CD14-positive monocyte (primary cell): ENCODE data around the gene KRTAP9-8. TPM values are rescaled to one million over a fixed set of nuclear protein-coding genes. Genes with fewer than 3 reads are reported as not detected.
"Not testable (repeated sequence)": the region's sequence is repeated elsewhere in the genome, so short reads cannot be mapped to it uniquely, and the experiment has no call there.

Experiments used
- DNase-seq, 3 donors: peaks; one replicate each; pipeline ENCODE4 v3.0.0-alpha.2; 2011 to 2022
- H2AFZ ChIP-seq: 2 replicates; pipeline ENCODE4 v1.6.0; 2012; ENCODE audit warnings: mild to moderate bottlenecking, low read depth, low read length, inconsistent platforms; ENCODE audit not compliant: insufficient read depth, poor library complexity, severe bottlenecking
- H3K27ac ChIP-seq, 2 donors: 1 replicate in 1 of 2; 2 replicates in 1 of 2; pipeline ENCODE4 v1.5.1; 2012 to 2013; ENCODE audit warnings: low read length in 2 of 2, control low read depth in 1 of 2, inconsistent platforms in 1 of 2, low read depth in 1 of 2, mild to moderate bottlenecking in 1 of 2
- H3K27me3 ChIP-seq, 2 donors: one replicate each; pipeline versions ENCODE4 v1.6.0 to v1.6.1; 2011 to 2013; ENCODE audit warnings: low read length in 2 of 2; ENCODE audit not compliant: control insufficient read depth in 2 of 2, insufficient read depth in 2 of 2
- H3K36me3 ChIP-seq, 2 donors: replicated peaks in 1 of 2; 1 replicate in 1 of 2; 2 replicates in 1 of 2; pipeline versions ENCODE4 v1.5.1 to v1.6.1; 2012 to 2013; ENCODE audit warnings: low read length in 2 of 2, control low read depth in 1 of 2, inconsistent platforms in 1 of 2, mild to moderate bottlenecking in 1 of 2; ENCODE audit not compliant: insufficient read depth in 2 of 2, control insufficient read depth in 1 of 2
- H3K4me1 ChIP-seq, 2 donors: 1 replicate in 1 of 2; 2 replicates in 1 of 2; pipeline versions ENCODE4 v1.5.1 to v1.6.1; 2012 to 2013; ENCODE audit warnings: low read length in 2 of 2, control low read depth in 1 of 2, inconsistent platforms in 1 of 2, mild to moderate bottlenecking in 1 of 2, moderate library complexity in 1 of 2; ENCODE audit not compliant: insufficient read depth in 2 of 2, control insufficient read depth in 1 of 2
- H3K4me2 ChIP-seq: replicated peaks from 2 replicates; pipeline ENCODE3; 2012; ENCODE audit warnings: low read length, moderate library complexity, mild to moderate bottlenecking; ENCODE audit not compliant: poor library complexity, severe bottlenecking; ENCODE audit errors: extremely low read depth
- H3K4me3 ChIP-seq, 3 experiments: fragments of 200-600 bp in 1 of 3; sonication (generic) in 1 of 3; replicated peaks in 1 of 3; 1 replicate in 2 of 3; 2 replicates in 1 of 3; pipeline ENCODE4 v1.5.1; 2011 to 2013; ENCODE audit warnings: low read length in 3 of 3, mild to moderate bottlenecking in 3 of 3, control low read depth in 2 of 3, low read depth in 2 of 3, inconsistent platforms in 1 of 3, moderate library complexity in 1 of 3
- H3K79me2 ChIP-seq: 2 replicates; pipeline ENCODE4 v1.6.0; 2012; ENCODE audit warnings: mild to moderate bottlenecking, control low read depth, inconsistent platforms, low read length, moderate library complexity; ENCODE audit not compliant: insufficient read depth
- H3K9ac ChIP-seq: 2 replicates; pipeline ENCODE4 v1.6.0; 2017; ENCODE audit warnings: low read length, mild to moderate bottlenecking; ENCODE audit not compliant: insufficient read depth, poor library complexity, severe bottlenecking
- H3K9me3 ChIP-seq, 2 donors: replicated peaks in 1 of 2; 1 replicate in 1 of 2; 2 replicates in 1 of 2; pipeline versions ENCODE4 v1.5.1 to v1.6.1; 2012 to 2013; ENCODE audit warnings: low read length in 2 of 2, control low read depth in 1 of 2; ENCODE audit not compliant: control insufficient read depth in 1 of 2, insufficient read depth in 1 of 2
- H4K20me1 ChIP-seq: 2 replicates; pipeline ENCODE4 v1.6.0; 2012; ENCODE audit warnings: mild to moderate bottlenecking, low read length, control low read depth, moderate library complexity; ENCODE audit not compliant: insufficient read depth
- H3K27ac Mint-ChIP-seq, 7 donors: one replicate each; pipeline ENCODE4 v1.8.0; 2020; ENCODE audit warnings: mild to moderate bottlenecking in 7 of 7, mixed read lengths in 7 of 7, moderate library complexity in 6 of 7, inconsistent platforms in 2 of 7
- H3K27me3 Mint-ChIP-seq, 3 donors: one replicate each; pipeline ENCODE4 v1.8.0; 2021 to 2022; ENCODE audit warnings: low read depth in 3 of 3, mild to moderate bottlenecking in 3 of 3, mixed read lengths in 3 of 3, moderate library complexity in 3 of 3, inconsistent platforms in 1 of 3
- H3K36me3 Mint-ChIP-seq, 2 donors: one replicate each; pipeline ENCODE4 v1.8.0; 2020; ENCODE audit warnings: mixed read lengths in 2 of 2, inconsistent platforms in 1 of 2, mild to moderate bottlenecking in 1 of 2
- H3K4me1 Mint-ChIP-seq: one replicate; pipeline ENCODE4 v1.8.0; 2020; ENCODE audit warnings: mild to moderate bottlenecking, mixed read lengths
- H3K4me3 Mint-ChIP-seq, 2 donors: one replicate each; pipeline ENCODE4 v1.8.0; 2020; ENCODE audit warnings: mild to moderate bottlenecking in 2 of 2, mixed read lengths in 2 of 2, moderate library complexity in 1 of 2
- H3K9me3 Mint-ChIP-seq, 7 donors: one replicate each; pipeline ENCODE4 v1.8.0; 2020 to 2022; ENCODE audit warnings: mixed read lengths in 7 of 7, mild to moderate bottlenecking in 6 of 7, moderate library complexity in 6 of 7, inconsistent platforms in 2 of 7
- WGBS: methylation state at CpG from one replicate; pipeline ENCODE4 v1.1.5; 2013; ENCODE audit warnings: missing lambda C conversion rate; ENCODE audit not compliant: insufficient coverage; 5-methylcytosine and 5-hydroxymethylcytosine counted together
- intact Hi-C, 2 donors: fragments of 100-400 bp; cut with micrococcal nuclease; formaldehyde crosslinking; loops; one replicate each; pipeline versions ENCODE4 v1.15.0 to v1.15.1; 2023
- polyA plus RNA-seq, 3 donors: library from polyadenylated mRNA; depleted of rRNA in 1 of 3; unstranded in 2 of 3; stranded (reverse) in 1 of 3; fragments of 300-500 nt in 2 of 3; fragments of >200 nt in 1 of 3; fragmentation: Illumina TruSeq in 2 of 3; gene quantifications; 1 replicate in 2 of 3; 2 replicates in 1 of 3; pipeline ENCODE4 v1.2.3, GENCODE V29; 2012 to 2021

Gene KRTAP9-8
- polyA plus RNA-seq, 3 donors: not detected

DNA sequence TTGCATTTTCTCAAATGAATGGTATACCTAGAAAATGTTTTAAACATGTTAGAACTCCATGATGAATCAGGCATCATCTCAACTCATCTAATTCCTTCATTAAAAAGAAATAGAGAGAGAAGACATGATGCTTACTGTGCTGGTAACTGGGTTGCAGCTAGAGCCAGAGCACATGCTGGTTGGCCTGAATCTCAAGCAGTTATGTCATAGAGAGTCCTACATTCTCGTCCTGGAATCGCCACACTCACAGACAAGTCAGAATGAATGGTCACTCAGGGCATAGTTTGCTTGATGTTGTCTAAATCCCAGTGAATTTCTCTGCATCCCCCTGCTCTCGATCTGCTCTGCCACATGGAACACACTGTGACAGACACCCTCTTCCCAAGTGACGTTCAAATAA is 683 bp upstream of the KRTAP9-8 start:
- H2AFZ ChIP-seq, H3K4me3 Mint-ChIP-seq, H3K4me3 ChIP-seq, H3K79me2 ChIP-seq, H3K36me3 Mint-ChIP-seq, H3K27me3 ChIP-seq, H3K4me2 ChIP-seq, H3K9ac ChIP-seq, H3K4me1 Mint-ChIP-seq, H3K4me1 ChIP-seq, H3K27ac Mint-ChIP-seq, DNase-seq, H3K27ac ChIP-seq, intact Hi-C loops, H4K20me1 ChIP-seq, H3K9me3 Mint-ChIP-seq, H3K9me3 ChIP-seq, H3K36me3 ChIP-seq: not testable (repeated sequence)
- peaks cover 5 to 21% (median 11%) of the 10 kb centered on the region in 3 donors for H3K27me3 Mint-ChIP-seq
- WGBS: 92% methylated on average over 2 of the region's 4 CpGs

DNA sequence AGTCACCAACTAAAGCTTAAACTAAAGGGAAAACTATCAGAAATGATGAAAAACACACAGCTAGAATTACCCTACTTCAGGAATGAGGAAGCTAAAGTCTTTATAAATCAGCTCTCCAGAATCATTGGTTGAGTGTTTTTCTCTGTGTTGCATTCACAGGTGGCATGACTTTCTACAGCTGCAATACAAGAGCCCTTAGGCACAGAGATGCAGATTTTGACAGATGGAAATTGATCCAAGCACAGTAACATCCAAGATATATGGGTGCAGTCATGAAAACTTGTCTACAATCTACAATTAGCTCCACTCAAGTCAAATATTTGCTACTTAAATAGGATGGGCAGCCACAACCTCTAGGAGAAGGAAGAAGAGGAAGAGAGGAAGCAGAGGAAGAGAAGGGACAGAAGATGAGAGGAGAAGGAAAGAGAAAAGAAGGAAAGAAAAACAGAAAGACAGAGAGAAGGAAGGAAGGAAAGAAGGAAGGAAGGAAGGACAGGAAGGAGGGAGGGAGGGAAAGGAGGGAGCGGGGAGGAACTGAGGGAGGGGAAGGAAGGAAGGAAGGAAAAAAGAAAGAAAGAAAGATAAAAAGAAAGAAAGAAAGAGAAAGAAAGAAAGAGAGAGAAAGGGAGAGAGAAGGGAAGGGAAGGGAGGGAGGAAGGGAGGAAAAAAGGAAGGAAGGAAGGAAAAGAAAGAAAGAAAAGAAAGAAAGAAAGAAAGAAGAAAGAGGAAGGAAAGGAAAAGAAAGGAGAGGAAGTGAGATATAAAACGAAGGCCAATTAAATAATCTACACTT is 9.4 kb downstream of the KRTAP9-8 start:
- H3K4me3 Mint-ChIP-seq, H3K36me3 ChIP-seq, H3K9me3 Mint-ChIP-seq, H3K9ac ChIP-seq, H3K27ac ChIP-seq, H3K9me3 ChIP-seq, H3K4me1 ChIP-seq, H3K79me2 ChIP-seq, H3K27ac Mint-ChIP-seq, H3K27me3 ChIP-seq, H2AFZ ChIP-seq, H4K20me1 ChIP-seq, H3K4me3 ChIP-seq, H3K4me2 ChIP-seq, H3K4me1 Mint-ChIP-seq, H3K36me3 Mint-ChIP-seq, H3K27me3 Mint-ChIP-seq, intact Hi-C loops, DNase-seq: not testable (repeated sequence)
- 100% methylated on average over 1 of the region's 2 CpGs for WGBS

DNA sequence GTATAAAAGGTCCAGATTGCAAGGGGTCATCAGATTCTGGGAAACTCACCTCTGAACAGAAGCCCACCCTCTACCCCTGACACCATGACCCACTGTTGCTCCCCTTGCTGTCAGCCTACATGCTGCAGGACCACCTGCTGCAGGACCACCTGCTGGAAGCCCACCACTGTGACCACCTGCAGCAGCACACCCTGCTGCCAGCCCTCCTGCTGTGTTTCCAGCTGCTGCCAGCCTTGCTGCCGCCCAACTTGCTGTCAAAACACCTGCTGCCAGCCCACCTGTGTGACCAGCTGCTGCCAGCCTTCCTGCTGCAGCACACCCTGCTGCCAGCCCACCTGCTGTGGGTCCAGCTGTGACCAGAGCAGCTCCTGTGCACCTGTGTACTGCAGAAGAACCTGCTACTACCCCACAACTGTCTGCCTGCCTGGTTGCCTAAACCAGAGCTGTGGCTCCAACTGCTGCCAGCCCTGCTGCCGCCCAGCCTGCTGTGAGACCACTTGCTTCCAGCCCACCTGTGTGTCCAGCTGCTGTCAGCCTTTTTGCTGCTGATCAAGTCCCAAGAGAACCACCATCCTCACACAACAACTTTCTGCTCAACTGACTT is 11.9 kb downstream of the KRTAP9-8 start, which contains the start of gene KRTAP9-4:
TSS of gene KRTAP9-4 (plus strand) at position 51 of the 604 bp plus-strand sequence. CDS start at position 85, 34 bp downstream.
- H3K4me1 Mint-ChIP-seq, H3K27ac ChIP-seq, H3K36me3 Mint-ChIP-seq, H3K27ac Mint-ChIP-seq, H2AFZ ChIP-seq, intact Hi-C loops, H3K27me3 ChIP-seq, DNase-seq, H3K36me3 ChIP-seq, H3K4me3 ChIP-seq, H3K4me1 ChIP-seq, H3K79me2 ChIP-seq, H3K9ac ChIP-seq, H3K27me3 Mint-ChIP-seq, H4K20me1 ChIP-seq, H3K9me3 Mint-ChIP-seq, H3K4me3 Mint-ChIP-seq, H3K4me2 ChIP-seq, H3K9me3 ChIP-seq: not testable (repeated sequence)
- WGBS: 78% methylated on average over 2 of the region's 2 CpGs
